Fibroblast of the conjunctiva (primary cell): Measurements from ENCODE around the gene TRIM27.
"Not testable (repeated sequence)": the region's sequence is repeated elsewhere in the genome, so short reads cannot be mapped to it uniquely, and the experiment has no call there.

Source experiments
- DNase-seq: peaks from one replicate; pipeline ENCODE4 v3.0.0-alpha.2; 2010; ENCODE audit warnings: low read depth

TRIM27 gene

GRCh38 chr6:28923318-28924102, at the start of gene TRIM27:
TSS of gene TRIM27 (minus strand) at chr6:28923985. CDS start at chr6:28923632, 353 bp downstream.
- peak; percentile 70 for DNase-seq

- not testable (repeated sequence) for DNase-seq
These were observed 46.3 kb upstream of the TRIM27 start for GRCh38 chr6:28970056-28970455.

- no peak for DNase-seq
These were observed 45.3 kb upstream of the TRIM27 start for GRCh38 chr6:28969129-28969528.

- DNase-seq, result no peak
These were observed 44.7 kb upstream of the TRIM27 start for GRCh38 chr6:28968476-28968875.

GRCh38 chr6:28965706-28966105, 41.9 kb upstream of the TRIM27 start:
- DNase-seq, result no peak

- no peak for DNase-seq
These were observed 37.2 kb upstream of the TRIM27 start for GRCh38 chr6:28960846-28961500.

GRCh38 chr6:28958561-28959243, 34.9 kb upstream of the TRIM27 start:
- not testable (repeated sequence) for DNase-seq

GRCh38 chr6:28957795-28958314, 34.1 kb upstream of the TRIM27 start:
- DNase-seq, result not testable (repeated sequence)

- DNase-seq, result no peak
These were observed 32.5 kb upstream of the TRIM27 start for GRCh38 chr6:28956331-28956730.

- no peak for DNase-seq
These were observed 29.9 kb upstream of the TRIM27 start for GRCh38 chr6:28953585-28954258.

GRCh38 chr6:28953039-28953584, 29.3 kb upstream of the TRIM27 start:
- DNase-seq, result no peak

- not testable (repeated sequence) for DNase-seq
These were observed 25.9 kb upstream of the TRIM27 start for GRCh38 chr6:28949656-28950195.

- DNase-seq, result no peak
These were observed 25.1 kb upstream of the TRIM27 start for GRCh38 chr6:28948782-28949486.

- no peak for DNase-seq
These were observed 24.1 kb upstream of the TRIM27 start for GRCh38 chr6:28947831-28948270.

- DNase-seq, result no peak
These were observed 23.4 kb upstream of the TRIM27 start for GRCh38 chr6:28947067-28947765.

- no peak for DNase-seq
These were observed 21.6 kb upstream of the TRIM27 start for GRCh38 chr6:28945349-28945748.

GRCh38 chr6:28944412-28944865, 20.7 kb upstream of the TRIM27 start:
- peak; percentile 68 for DNase-seq

- peak; percentile 66 for DNase-seq
These were observed 20.0 kb upstream of the TRIM27 start for GRCh38 chr6:28943557-28944411.

GRCh38 chr6:28943223-28943556, 19.4 kb upstream of the TRIM27 start:
- no peak for DNase-seq
